ENCODE results near the gene ARHGAP22. TPM values are rescaled to one million over a fixed set of nuclear protein-coding genes. Genes with fewer than 3 reads are reported as not detected.

ARHGAP22 gene
- total RNA-seq, 4 donors from 2014 or later: 0.59 to 2.1 (median 1.2) TPM

GRCh38 chr10:48414160-48414559 is 190.7 kb downstream of the ARHGAP22 start:
- 89 to 100% methylated on average over 1 of the region's 1 CpG for WGBS, 2 donors

GRCh38 chr10:48412933-48413332 is 191.9 kb downstream of the ARHGAP22 start:
- Histone ChIP-seq H3K4me3 (no peak overlapping the region), H3K4me1 (peaks cover 0 to 16% (median 0%) of the 10 kb centered on the region in 3 donors), H3K36me3 (peaks cover 0 to 52% (median 0%) of the 10 kb centered on the region in 3 donors), H3K27me3 (no peaks in the 10 kb centered on the region), H3K9me3 (peaks cover 0 to 18% (median 15%) of the 10 kb centered on the region in 3 donors), H3K27ac (no peak overlapping the region)
- no peak for DNase-seq
- intact Hi-C loops (cut with DNase I): no loop called here
- TF ChIP-seq POLR2A (IDR thresholded peaks at IDR 0.05): no peak
- no peak for TF ChIP-seq CTCF (IDR thresholded peaks at IDR 0.05)
- WGBS, 2 donors: 96 to 99% methylated on average over 4 of the region's 4 CpGs

More at GRCh38 chr10:48414160-48414559, 190.7 kb downstream of the ARHGAP22 start:
- DNase-seq: no peak
- Histone ChIP-seq H3K4me1 (peaks cover 0 to 18% (median 0%) of the 10 kb centered on the region in 3 donors), H3K4me3 (no peak overlapping the region), H3K27ac (no peak overlapping the region), H3K9me3 (peaks cover 0 to 18% (median 15%) of the 10 kb centered on the region in 3 donors), H3K36me3 (peaks cover 0 to 41% (median 0%) of the 10 kb centered on the region in 3 donors), H3K27me3 (no peaks in the 10 kb centered on the region)
- TF ChIP-seq CTCF (IDR thresholded peaks at IDR 0.05) (no peak), POLR2A (IDR thresholded peaks at IDR 0.05) (no peak)
- intact Hi-C loops (cut with DNase I): no loop called here

GRCh38 chr10:48412081-48412480 is 192.8 kb downstream of the ARHGAP22 start:
- no peak for DNase-seq
- peaks cover 0 to 52% (median 0%) of the 10 kb centered on the region in 3 donors for H3K36me3 ChIP-seq
- intact Hi-C loops (cut with DNase I): no loop called here
- no peak overlapping the region for H3K4me3 ChIP-seq
- TF ChIP-seq POLR2A (IDR thresholded peaks at IDR 0.05) (no peak), CTCF (IDR thresholded peaks at IDR 0.05) (no peak)
- peaks cover 0 to 8% (median 0%) of the 10 kb centered on the region in 3 donors for H3K4me1 ChIP-seq
- 91 to 96% methylated on average over 3 of the region's 3 CpGs for WGBS, 2 donors
- H3K27me3 ChIP-seq: no peaks in the 10 kb centered on the region
- no peak overlapping the region for H3K27ac ChIP-seq
- H3K9me3 ChIP-seq: peaks cover 0 to 18% (median 15%) of the 10 kb centered on the region in 3 donors

- WGBS, 2 donors: 97 to 100% methylated on average over 2 of the region's 2 CpGs
- Histone ChIP-seq H3K9me3 (peaks cover 0 to 18% (median 15%) of the 10 kb centered on the region in 3 donors), H3K36me3 (peaks cover 0 to 52% (median 0%) of the 10 kb centered on the region in 3 donors), H3K27me3 (no peaks in the 10 kb centered on the region), H3K4me1 (peaks cover 0 to 11% (median 0%) of the 10 kb centered on the region in 3 donors), H3K27ac (no peak overlapping the region), H3K4me3 (no peak overlapping the region)
- TF ChIP-seq CTCF (IDR thresholded peaks at IDR 0.05) (no peak), POLR2A (IDR thresholded peaks at IDR 0.05) (no peak)
- intact Hi-C loops (cut with DNase I): no loop called here
- DNase-seq: no peak
Observed at GRCh38 chr10:48411510-48411909, 193.4 kb downstream of the ARHGAP22 start.

- Histone ChIP-seq H3K9me3 (peaks cover 0 to 18% (median 15%) of the 10 kb centered on the region in 3 donors), H3K4me1 (peaks cover 0 to 19% (median 0%) of the 10 kb centered on the region in 3 donors), H3K36me3 (peaks cover 0 to 52% (median 0%) of the 10 kb centered on the region in 3 donors), H3K4me3 (no peak overlapping the region), H3K27me3 (no peaks in the 10 kb centered on the region), H3K27ac (no peak overlapping the region)
- intact Hi-C loops (cut with DNase I): no loop called here
- no peak for DNase-seq
- 95 to 97% methylated on average over 6 of the region's 6 CpGs for WGBS, 2 donors
- TF ChIP-seq CTCF (IDR thresholded peaks at IDR 0.05) (no peak), POLR2A (IDR thresholded peaks at IDR 0.05) (no peak)
Observed at GRCh38 chr10:48410503-48410902, 194.4 kb downstream of the ARHGAP22 start.
